ENCODE results near the gene SLC50A1.
"Not testable (repeated sequence)": the region's sequence is repeated elsewhere in the genome, so short reads cannot be mapped to it uniquely, and the experiment has no call there.

The SLC50A1 gene

GRCh38 chr1:155116113-155116764 is 19.4 kb upstream of the SLC50A1 start:
- Histone ChIP-seq H3K27me3 (ENCODE audit: control insufficient read depth in 1 of 2, insufficient read depth in 2 of 2, low read length in 2 of 2) (no peaks in the 10 kb centered on the region), H3K9me3 (ENCODE audit: control insufficient read depth in 1 of 2, low read length in 2 of 2) (no peaks in the 10 kb centered on the region), H3K4me3 (ENCODE audit: low read depth in 1 of 2, low read length in 2 of 2) (no peak overlapping the region), H3K36me3 (ENCODE audit: control insufficient read depth in 1 of 2, insufficient read depth in 2 of 2, low read length in 2 of 2) (no peaks in the 10 kb centered on the region), H3K9ac (ENCODE audit: low read depth in 1 of 2, low read length in 2 of 2) (no peak overlapping the region), H3K4me1 (ENCODE audit: control insufficient read depth in 1 of 2, insufficient read depth in 2 of 2, low read length in 2 of 2) (no peaks in the 10 kb centered on the region), H3K27ac (ENCODE audit: low read depth, low read length) (no peak overlapping the region)

GRCh38 chr1:155117610-155118009 is 18.0 kb upstream of the SLC50A1 start:
- no peak overlapping the region for H3K4me3 ChIP-seq (ENCODE audit: low read depth in 1 of 2, low read length in 2 of 2)
- no peak overlapping the region for H3K27ac ChIP-seq (ENCODE audit: low read depth, low read length)
- no peaks in the 10 kb centered on the region for H3K4me1 ChIP-seq (ENCODE audit: control insufficient read depth in 1 of 2, insufficient read depth in 2 of 2, low read length in 2 of 2)
- H3K9me3 ChIP-seq (ENCODE audit: control insufficient read depth in 1 of 2, low read length in 2 of 2), result no peaks in the 10 kb centered on the region
- H3K9ac ChIP-seq (ENCODE audit: low read depth in 1 of 2, low read length in 2 of 2), result no peak overlapping the region
- no peaks in the 10 kb centered on the region for H3K27me3 ChIP-seq (ENCODE audit: control insufficient read depth in 1 of 2, insufficient read depth in 2 of 2, low read length in 2 of 2)
- H3K36me3 ChIP-seq (ENCODE audit: control insufficient read depth in 1 of 2, insufficient read depth in 2 of 2, low read length in 2 of 2), result no peaks in the 10 kb centered on the region

- H3K36me3 ChIP-seq (ENCODE audit: control insufficient read depth in 1 of 2, insufficient read depth in 2 of 2, low read length in 2 of 2); H3K4me3 ChIP-seq (ENCODE audit: low read depth in 1 of 2, low read length in 2 of 2): not testable (repeated sequence)
Observed at GRCh38 chr1:155118090-155118489, 17.6 kb upstream of the SLC50A1 start.

GRCh38 chr1:155120253-155120652 is 15.4 kb upstream of the SLC50A1 start:
- Histone ChIP-seq H3K9ac (ENCODE audit: low read depth in 1 of 2, low read length in 2 of 2) (no peak overlapping the region), H3K27ac (ENCODE audit: low read depth, low read length) (no peak overlapping the region), H3K4me3 (ENCODE audit: low read depth in 1 of 2, low read length in 2 of 2) (no peak overlapping the region), H3K36me3 (ENCODE audit: control insufficient read depth in 1 of 2, insufficient read depth in 2 of 2, low read length in 2 of 2) (no peaks in the 10 kb centered on the region), H3K4me1 (ENCODE audit: control insufficient read depth in 1 of 2, insufficient read depth in 2 of 2, low read length in 2 of 2) (peaks cover 10 to 17% of the 10 kb centered on the region in 2 donors), H3K27me3 (ENCODE audit: control insufficient read depth in 1 of 2, insufficient read depth in 2 of 2, low read length in 2 of 2) (no peaks in the 10 kb centered on the region), H3K9me3 (ENCODE audit: control insufficient read depth in 1 of 2, low read length in 2 of 2) (no peaks in the 10 kb centered on the region)

More at GRCh38 chr1:155118090-155118489, 17.6 kb upstream of the SLC50A1 start:
- not testable (repeated sequence) for H3K9ac ChIP-seq (ENCODE audit: low read depth in 1 of 2, low read length in 2 of 2); H3K4me1 ChIP-seq (ENCODE audit: control insufficient read depth in 1 of 2, insufficient read depth in 2 of 2, low read length in 2 of 2); H3K27ac ChIP-seq (ENCODE audit: low read depth, low read length); H3K9me3 ChIP-seq (ENCODE audit: control insufficient read depth in 1 of 2, low read length in 2 of 2); H3K27me3 ChIP-seq (ENCODE audit: control insufficient read depth in 1 of 2, insufficient read depth in 2 of 2, low read length in 2 of 2)

GRCh38 chr1:155121249-155121648 is 14.4 kb upstream of the SLC50A1 start:
- H3K9ac ChIP-seq (ENCODE audit: low read depth in 1 of 2, low read length in 2 of 2), result no peak overlapping the region
- no peaks in the 10 kb centered on the region for H3K36me3 ChIP-seq (ENCODE audit: control insufficient read depth in 1 of 2, insufficient read depth in 2 of 2, low read length in 2 of 2)
- H3K9me3 ChIP-seq (ENCODE audit: control insufficient read depth in 1 of 2, low read length in 2 of 2), result no peaks in the 10 kb centered on the region
- no peak overlapping the region for H3K4me3 ChIP-seq (ENCODE audit: low read depth in 1 of 2, low read length in 2 of 2)
- H3K27ac ChIP-seq (ENCODE audit: low read depth, low read length), result no peak overlapping the region
- no peaks in the 10 kb centered on the region for H3K27me3 ChIP-seq (ENCODE audit: control insufficient read depth in 1 of 2, insufficient read depth in 2 of 2, low read length in 2 of 2)
- H3K4me1 ChIP-seq (ENCODE audit: control insufficient read depth in 1 of 2, insufficient read depth in 2 of 2, low read length in 2 of 2), result peaks cover 19 to 22% of the 10 kb centered on the region in 2 donors

GRCh38 chr1:155122308-155122707 is 13.3 kb upstream of the SLC50A1 start:
- no peaks in the 10 kb centered on the region for H3K9me3 ChIP-seq (ENCODE audit: control insufficient read depth in 1 of 2, low read length in 2 of 2)
- H3K36me3 ChIP-seq (ENCODE audit: control insufficient read depth in 1 of 2, insufficient read depth in 2 of 2, low read length in 2 of 2), result no peaks in the 10 kb centered on the region
- H3K27me3 ChIP-seq (ENCODE audit: control insufficient read depth in 1 of 2, insufficient read depth in 2 of 2, low read length in 2 of 2), result no peaks in the 10 kb centered on the region
- no peak overlapping the region for H3K27ac ChIP-seq (ENCODE audit: low read depth, low read length)
- H3K4me1 ChIP-seq (ENCODE audit: control insufficient read depth in 1 of 2, insufficient read depth in 2 of 2, low read length in 2 of 2), result peaks cover 30% of the 10 kb centered on the region in 2 donors
- no peak overlapping the region for H3K9ac ChIP-seq (ENCODE audit: low read depth in 1 of 2, low read length in 2 of 2)
- no peak overlapping the region for H3K4me3 ChIP-seq (ENCODE audit: low read depth in 1 of 2, low read length in 2 of 2)

GRCh38 chr1:155123801-155124200 is 11.9 kb upstream of the SLC50A1 start:
- H3K4me3 ChIP-seq (ENCODE audit: low read depth in 1 of 2, low read length in 2 of 2), result no peak overlapping the region
- H3K9me3 ChIP-seq (ENCODE audit: control insufficient read depth in 1 of 2, low read length in 2 of 2), result no peaks in the 10 kb centered on the region
- peaks cover 30 to 41% of the 10 kb centered on the region in 2 donors for H3K4me1 ChIP-seq (ENCODE audit: control insufficient read depth in 1 of 2, insufficient read depth in 2 of 2, low read length in 2 of 2)
- H3K36me3 ChIP-seq (ENCODE audit: control insufficient read depth in 1 of 2, insufficient read depth in 2 of 2, low read length in 2 of 2), result no peaks in the 10 kb centered on the region
- H3K27me3 ChIP-seq (ENCODE audit: control insufficient read depth in 1 of 2, insufficient read depth in 2 of 2, low read length in 2 of 2), result no peaks in the 10 kb centered on the region
- no peak overlapping the region for H3K9ac ChIP-seq (ENCODE audit: low read depth in 1 of 2, low read length in 2 of 2)
- no peak overlapping the region for H3K27ac ChIP-seq (ENCODE audit: low read depth, low read length)

GRCh38 chr1:155124503-155125463 is 10.9 kb upstream of the SLC50A1 start:
- Histone ChIP-seq H3K27me3 (ENCODE audit: control insufficient read depth in 1 of 2, insufficient read depth in 2 of 2, low read length in 2 of 2) (no peaks in the 10 kb centered on the region), H3K27ac (ENCODE audit: low read depth, low read length) (peak overlapping the region; percentile 77)

GRCh38 chr1:155125511-155125945 is 10.1 kb upstream of the SLC50A1 start:
- no peaks in the 10 kb centered on the region for H3K27me3 ChIP-seq (ENCODE audit: control insufficient read depth in 1 of 2, insufficient read depth in 2 of 2, low read length in 2 of 2)
- H3K9me3 ChIP-seq (ENCODE audit: control insufficient read depth in 1 of 2, low read length in 2 of 2), result no peaks in the 10 kb centered on the region
- peak overlapping the region; percentile 32 to 57 for H3K9ac ChIP-seq (ENCODE audit: low read depth in 1 of 2, low read length in 2 of 2)
- peaks cover 0 to under 1% of the 10 kb centered on the region in 2 donors for H3K36me3 ChIP-seq (ENCODE audit: control insufficient read depth in 1 of 2, insufficient read depth in 2 of 2, low read length in 2 of 2)
- peaks cover 30 to 54% of the 10 kb centered on the region in 2 donors for H3K4me1 ChIP-seq (ENCODE audit: control insufficient read depth in 1 of 2, insufficient read depth in 2 of 2, low read length in 2 of 2)
- peak overlapping the region in 1 of 2 donors; percentile 21 for H3K4me3 ChIP-seq (ENCODE audit: low read depth in 1 of 2, low read length in 2 of 2)
- H3K27ac ChIP-seq (ENCODE audit: low read depth, low read length), result peak overlapping the region; percentile 77

More at GRCh38 chr1:155124503-155125463, 10.9 kb upstream of the SLC50A1 start:
- H3K4me1 ChIP-seq (ENCODE audit: control insufficient read depth in 1 of 2, insufficient read depth in 2 of 2, low read length in 2 of 2), result peaks cover 30 to 50% of the 10 kb centered on the region in 2 donors
- H3K36me3 ChIP-seq (ENCODE audit: control insufficient read depth in 1 of 2, insufficient read depth in 2 of 2, low read length in 2 of 2), result no peaks in the 10 kb centered on the region
- no peak overlapping the region for H3K4me3 ChIP-seq (ENCODE audit: low read depth in 1 of 2, low read length in 2 of 2)
- H3K9me3 ChIP-seq (ENCODE audit: control insufficient read depth in 1 of 2, low read length in 2 of 2), result no peaks in the 10 kb centered on the region
- peak overlapping the region; percentile 32 to 57 for H3K9ac ChIP-seq (ENCODE audit: low read depth in 1 of 2, low read length in 2 of 2)

- peak overlapping the region; percentile 96 for H3K27ac ChIP-seq (ENCODE audit: low read depth, low read length)
- H3K27me3 ChIP-seq (ENCODE audit: control insufficient read depth in 1 of 2, insufficient read depth in 2 of 2, low read length in 2 of 2), result no peaks in the 10 kb centered on the region
- H3K4me3 ChIP-seq (ENCODE audit: low read depth in 1 of 2, low read length in 2 of 2), result peak overlapping the region; percentile 64 to 73
- no peaks in the 10 kb centered on the region for H3K9me3 ChIP-seq (ENCODE audit: control insufficient read depth in 1 of 2, low read length in 2 of 2)
- H3K36me3 ChIP-seq (ENCODE audit: control insufficient read depth in 1 of 2, insufficient read depth in 2 of 2, low read length in 2 of 2), result peaks cover 0 to 6% of the 10 kb centered on the region in 2 donors
- H3K4me1 ChIP-seq (ENCODE audit: control insufficient read depth in 1 of 2, insufficient read depth in 2 of 2, low read length in 2 of 2), result peaks cover 30 to 59% of the 10 kb centered on the region in 2 donors
- H3K9ac ChIP-seq (ENCODE audit: low read depth in 1 of 2, low read length in 2 of 2), result peak overlapping the region; percentile 84 to 96
Observed at GRCh38 chr1:155125946-155126555, 9.6 kb upstream of the SLC50A1 start.
